Lower lobe of right lung (tissue), 2 donors: ENCODE data around the gene SH3PXD2A. TPM values are rescaled to one million over a fixed set of nuclear protein-coding genes. Genes with fewer than 3 reads are reported as not detected.

Source experiments
- ATAC-seq, 2 donors: fragments of 200-7000 bp; cut with Tn5 transposase; one replicate each; pipeline ENCODE4 v1.9.1; 2020 to 2022; ENCODE audit warnings: mild to moderate bottlenecking in 2 of 2, moderate library complexity in 2 of 2
- DNase-seq: peaks from one replicate; pipeline ENCODE4 v3.0.0-alpha.2; 2020
- H3K27ac ChIP-seq: fragments of 200-600 bp; one replicate; pipeline ENCODE4 v1.8.0; 2022
- H3K27me3 ChIP-seq: fragments of 200-600 bp; one replicate; pipeline ENCODE4 v1.8.0; 2022; ENCODE audit warnings: low read depth
- H3K36me3 ChIP-seq: fragments of 200-600 bp; one replicate; pipeline ENCODE4 v1.8.0; 2022; ENCODE audit warnings: mild to moderate bottlenecking
- H3K4me1 ChIP-seq: fragments of 200-600 bp; one replicate; pipeline ENCODE4 v1.8.0; 2022
- H3K4me3 ChIP-seq: fragments of 200-600 bp; one replicate; pipeline ENCODE4 v1.8.0; 2022; ENCODE audit warnings: mild to moderate bottlenecking
- H3K9me3 ChIP-seq: fragments of 200-600 bp; one replicate; pipeline ENCODE4 v1.8.0; 2022
- intact Hi-C: fragments of 100-400 bp; cut with DNase I; formaldehyde crosslinking; loops from one replicate; pipeline ENCODE4 v1.11.0; 2022
- total RNA-seq: library from RNA; stranded (reverse); fragmentation: NEBNext Ultra II Directional; extraction: Animal tissue kit (Norgen Biotek cat#: 25700); gene quantifications from one replicate; pipeline ENCODE4 v1.2.1, GENCODE V29; 2021
- TF ChIP-seq, protein P1 (sequence below): fragments of 200-600 bp; IDR thresholded peaks from one replicate; pipeline ENCODE4 v1.8.0; 2022; ENCODE audit warnings: antibody characterized with exemption, mild to moderate bottlenecking
- donor health status: DM: no; HTN: yes; CAD: no; lungs with severe emphysema.

SH3PXD2A gene
- total RNA-seq, 1 donor from 2014 or later = 34.8 TPM

GRCh38 chr10:103856797-103857170 is 1.4 kb upstream of the SH3PXD2A start:
- intact Hi-C loops = loop anchor here (5.0 kb wide), 1 partner anchor 144 kb away; no protein-coding TSS in a partner anchor
- no peak overlapping the region for H3K27ac ChIP-seq

DNA sequence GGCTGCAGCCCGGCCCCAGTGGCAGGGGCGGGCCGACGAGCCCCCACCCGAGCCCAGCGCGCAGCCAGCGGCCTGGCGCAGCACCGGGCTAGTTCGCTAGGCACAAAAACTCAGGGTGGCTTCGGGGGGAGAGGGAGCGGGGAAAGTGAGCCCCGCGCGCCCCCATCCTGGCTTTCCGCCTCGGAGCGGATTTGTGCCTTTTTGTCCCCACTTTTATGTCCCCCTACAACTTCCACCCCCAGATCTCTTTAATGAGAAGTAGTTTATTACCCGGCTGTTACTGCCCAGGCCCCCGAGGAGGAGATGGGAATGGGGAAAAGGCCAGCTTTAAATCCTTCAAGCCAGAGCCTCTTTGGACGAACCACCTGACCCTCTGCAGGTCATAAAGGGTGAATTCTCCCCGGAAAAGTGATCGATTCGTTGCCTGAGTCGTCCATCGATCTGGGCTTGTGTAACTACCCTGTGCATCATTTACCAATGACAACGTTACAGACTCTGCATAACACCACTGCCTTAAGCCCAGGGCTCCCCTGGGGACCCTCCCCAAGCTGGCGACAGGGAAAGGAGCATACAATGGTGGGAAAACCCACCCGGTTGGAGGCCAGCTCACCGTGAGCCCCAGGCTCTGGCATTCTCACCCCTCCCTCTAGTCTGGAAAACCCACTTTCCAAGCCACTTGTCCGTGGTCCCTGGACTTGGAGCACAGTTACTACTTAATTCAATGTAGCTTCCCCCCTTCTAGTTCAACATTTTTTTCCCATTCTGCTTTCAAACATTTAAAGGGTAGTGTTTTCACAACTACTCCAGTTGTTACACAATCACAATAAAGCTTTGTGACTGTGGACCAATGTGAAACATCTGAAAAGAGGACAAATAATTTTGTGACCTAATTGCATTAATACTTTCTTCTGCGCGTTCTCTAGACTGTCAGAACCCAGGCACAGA is 748 bp upstream of the SH3PXD2A start:
- DNase-seq (no peak), ATAC-seq (no peak)
- H3K4me1 ChIP-seq = peaks cover 48% of the 10 kb centered on the region
- no peaks in the 10 kb centered on the region for H3K36me3 ChIP-seq
- no peaks in the 10 kb centered on the region for H3K9me3 ChIP-seq
- H3K4me3 ChIP-seq = peak overlapping the region; percentile 73
- peak overlapping the region; percentile 64 for H3K27ac ChIP-seq
- intact Hi-C loops = loop anchor here (5.0 kb wide), 1 partner anchor 144 kb away; no protein-coding TSS in a partner anchor
- TF ChIP-seq, protein P1, sequence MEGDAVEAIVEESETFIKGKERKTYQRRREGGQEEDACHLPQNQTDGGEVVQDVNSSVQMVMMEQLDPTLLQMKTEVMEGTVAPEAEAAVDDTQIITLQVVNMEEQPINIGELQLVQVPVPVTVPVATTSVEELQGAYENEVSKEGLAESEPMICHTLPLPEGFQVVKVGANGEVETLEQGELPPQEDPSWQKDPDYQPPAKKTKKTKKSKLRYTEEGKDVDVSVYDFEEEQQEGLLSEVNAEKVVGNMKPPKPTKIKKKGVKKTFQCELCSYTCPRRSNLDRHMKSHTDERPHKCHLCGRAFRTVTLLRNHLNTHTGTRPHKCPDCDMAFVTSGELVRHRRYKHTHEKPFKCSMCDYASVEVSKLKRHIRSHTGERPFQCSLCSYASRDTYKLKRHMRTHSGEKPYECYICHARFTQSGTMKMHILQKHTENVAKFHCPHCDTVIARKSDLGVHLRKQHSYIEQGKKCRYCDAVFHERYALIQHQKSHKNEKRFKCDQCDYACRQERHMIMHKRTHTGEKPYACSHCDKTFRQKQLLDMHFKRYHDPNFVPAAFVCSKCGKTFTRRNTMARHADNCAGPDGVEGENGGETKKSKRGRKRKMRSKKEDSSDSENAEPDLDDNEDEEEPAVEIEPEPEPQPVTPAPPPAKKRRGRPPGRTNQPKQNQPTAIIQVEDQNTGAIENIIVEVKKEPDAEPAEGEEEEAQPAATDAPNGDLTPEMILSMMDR = no peak
- no peaks in the 10 kb centered on the region for H3K27me3 ChIP-seq

More at GRCh38 chr10:103856797-103857170, 1.4 kb upstream of the SH3PXD2A start:
- Histone ChIP-seq H3K27me3 (no peaks in the 10 kb centered on the region), H3K9me3 (no peaks in the 10 kb centered on the region), H3K4me1 (peaks cover 41% of the 10 kb centered on the region), H3K36me3 (no peaks in the 10 kb centered on the region), H3K4me3 (no peak overlapping the region)
- TF ChIP-seq, protein P1 = no peak
- no peak for ATAC-seq
- no peak for DNase-seq

DNA sequence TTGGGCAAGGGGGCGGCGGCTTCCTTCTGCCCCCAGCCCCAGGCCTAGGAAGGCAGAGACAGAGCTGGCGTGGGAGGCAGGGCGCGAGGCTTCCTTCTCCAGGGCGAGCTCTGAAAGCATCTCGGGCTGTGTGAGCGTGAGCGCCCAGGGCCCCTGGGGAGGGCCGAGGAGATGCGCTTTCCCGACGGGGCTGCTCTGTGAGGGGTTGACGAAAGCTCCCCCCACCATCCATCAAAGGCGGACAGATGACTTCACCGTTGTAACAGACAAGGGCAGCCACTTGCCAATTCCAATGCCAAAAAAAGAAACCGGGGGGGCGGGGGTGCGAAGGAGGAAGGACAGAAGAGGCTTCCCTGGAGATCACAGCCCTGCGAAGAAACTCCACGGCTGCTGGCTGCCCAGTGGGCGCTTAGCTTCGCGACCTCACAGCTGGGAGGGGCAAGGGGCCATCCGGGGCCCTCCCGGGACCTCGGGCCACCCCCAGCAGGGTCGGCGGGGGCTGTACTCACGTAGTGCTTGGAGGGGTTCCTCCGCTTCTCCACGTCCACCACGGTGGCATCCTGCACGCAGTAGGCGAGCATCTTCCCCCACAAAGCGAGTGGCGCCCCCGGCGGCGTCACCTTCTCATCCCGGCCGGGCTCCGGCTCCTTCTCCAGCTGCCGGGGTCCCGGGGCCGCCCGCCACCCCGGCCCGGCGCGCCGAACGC is 537 bp downstream of the SH3PXD2A start:
- no peaks in the 10 kb centered on the region for H3K9me3 ChIP-seq
- no peaks in the 10 kb centered on the region for H3K36me3 ChIP-seq
- peak overlapping the region; percentile 73 for H3K4me3 ChIP-seq
- no peak for DNase-seq
- H3K27ac ChIP-seq = peak overlapping the region; percentile 64
- peak; percentile 21 to 36 for ATAC-seq
- intact Hi-C loops = loop anchor here (5.0 kb wide), 1 partner anchor 143 kb away; no protein-coding TSS in a partner anchor
- TF ChIP-seq, protein P1 = no peak
- no peaks in the 10 kb centered on the region for H3K27me3 ChIP-seq
- H3K4me1 ChIP-seq = peaks cover 60% of the 10 kb centered on the region

DNA sequence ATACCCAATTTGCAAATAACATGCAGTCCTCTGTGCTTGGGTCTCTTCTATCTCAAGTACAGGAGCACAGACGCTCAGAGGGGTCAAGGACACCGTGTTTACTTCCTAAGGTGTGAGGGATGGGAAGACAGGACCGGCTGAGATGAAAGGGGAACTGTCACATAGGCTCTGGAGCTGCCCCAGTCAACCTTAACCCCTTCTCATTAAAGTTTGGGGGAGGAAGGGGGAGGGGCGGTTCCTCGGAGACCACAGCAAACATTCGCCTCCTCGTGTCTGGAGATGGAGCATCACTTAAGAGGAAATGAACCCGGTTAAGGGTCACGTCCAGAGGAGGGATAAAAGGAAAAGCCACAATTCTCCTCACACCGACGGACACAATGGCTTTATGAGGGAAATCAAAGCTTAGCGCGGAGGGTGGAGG is 1.1 kb downstream of the SH3PXD2A start:
- intact Hi-C loops = no loop called here
- Histone ChIP-seq H3K36me3 (no peaks in the 10 kb centered on the region), H3K9me3 (no peaks in the 10 kb centered on the region), H3K27ac (peak overlapping the region; percentile 64), H3K4me1 (peaks cover 66% of the 10 kb centered on the region), H3K4me3 (peak overlapping the region; percentile 73), H3K27me3 (no peaks in the 10 kb centered on the region)
- DNase-seq = no peak
- TF ChIP-seq, protein P1 = no peak
- peak in 1 of 2 donors; percentile 2 for ATAC-seq

DNA sequence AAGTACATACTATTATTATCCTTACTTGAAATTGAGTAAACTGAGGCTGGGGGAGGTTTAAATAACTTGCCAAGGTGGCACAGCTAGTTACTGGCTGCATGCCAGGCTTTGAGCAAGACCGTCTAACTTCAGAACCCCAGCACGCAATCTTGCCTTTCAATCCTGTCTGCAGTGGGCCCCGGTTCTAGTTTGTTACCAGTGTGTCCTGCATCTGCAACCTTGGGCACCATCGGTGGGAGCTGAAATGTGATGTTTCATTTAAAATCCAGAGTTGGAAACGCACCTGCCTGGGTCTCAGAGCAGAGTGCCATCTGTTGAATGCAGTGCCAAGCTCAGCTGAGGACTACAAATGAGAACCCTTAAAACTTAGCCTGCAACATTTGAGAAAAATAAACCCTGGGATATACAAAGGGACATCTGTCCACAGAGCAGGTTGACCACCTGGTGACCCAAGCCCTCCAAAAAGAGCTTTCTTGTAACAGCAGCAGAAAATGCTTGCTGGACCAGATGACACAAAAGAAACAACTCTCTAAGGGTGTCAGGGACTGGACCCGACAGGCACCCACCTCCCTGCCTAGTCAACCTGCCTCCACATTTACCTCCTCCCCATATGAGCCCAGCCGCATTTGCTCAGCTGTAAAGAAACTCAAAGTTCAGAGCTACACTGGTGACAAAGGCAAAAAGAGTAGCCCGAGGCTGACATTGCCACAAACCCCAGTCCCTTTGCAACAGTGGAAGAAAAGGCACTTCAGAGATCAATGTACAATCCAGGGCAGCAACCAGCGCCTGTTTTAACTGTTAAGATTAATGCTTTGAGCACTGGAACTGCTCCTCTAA is 1.7 kb downstream of the SH3PXD2A start:
- Histone ChIP-seq H3K9me3 (no peaks in the 10 kb centered on the region), H3K27ac (no peak overlapping the region), H3K27me3 (no peaks in the 10 kb centered on the region), H3K4me1 (peaks cover 71% of the 10 kb centered on the region), H3K36me3 (no peaks in the 10 kb centered on the region), H3K4me3 (peak overlapping the region; percentile 73)
- ATAC-seq (no peak), DNase-seq (no peak)
- intact Hi-C loops = no loop called here
- TF ChIP-seq, protein P1 = no peak
